ENCODE data around the gene MMGT1. TPM values are rescaled to one million over a fixed set of nuclear protein-coding genes. Genes with fewer than 3 reads are reported as not detected.

MMGT1 gene
- total RNA-seq, result 22.1 TPM
- long read RNA-seq, transcript MMGT1-201 (4 exons, 3,738 nt), result major isoform, 49 of 52 reads
- long read RNA-seq, partial matches to known transcripts, result 0 of 52 reads
- long read RNA-seq, other reads (novel, unspliced or antisense), result 3 of 52 reads

- ATAC-seq (ENCODE audit: poor library complexity) (peak; percentile 93), DNase-seq (peak; percentile 90)
- intact Hi-C loops (cut with DNase I), result no loop called here
Measured at GRCh38 chrX:135973548-135974278, at the start of gene MMGT1. Gene MMGT1, minus strand, starts transcription at chrX:135973988. Its CDS starts 313 bp downstream, at chrX:135973675.

GRCh38 chrX:136021903-136022302 lies 48.1 kb upstream of the MMGT1 start:
- ATAC-seq (ENCODE audit: poor library complexity) (no peak), DNase-seq (no peak)
- intact Hi-C loops (cut with DNase I), result no loop called here

GRCh38 chrX:136021160-136021559 lies 47.4 kb upstream of the MMGT1 start:
- intact Hi-C loops (cut with DNase I), result no loop called here
- no peak for DNase-seq
- ATAC-seq (ENCODE audit: poor library complexity), result no peak

- intact Hi-C loops (cut with DNase I), result no loop called here
- ATAC-seq (ENCODE audit: poor library complexity), result no peak
- DNase-seq, result no peak
Measured at GRCh38 chrX:136019226-136019625, 45.4 kb upstream of the MMGT1 start.

- no peak for DNase-seq
- intact Hi-C loops (cut with DNase I), result no loop called here
- ATAC-seq (ENCODE audit: poor library complexity), result no peak
Measured at GRCh38 chrX:136016881-136017280, 43.1 kb upstream of the MMGT1 start.

GRCh38 chrX:136015016-136015415 lies 41.2 kb upstream of the MMGT1 start:
- no peak for DNase-seq
- intact Hi-C loops (cut with DNase I), result no loop called here
- ATAC-seq (ENCODE audit: poor library complexity), result no peak

- intact Hi-C loops (cut with DNase I), result no loop called here
- ATAC-seq (ENCODE audit: poor library complexity) (no peak), DNase-seq (no peak)
Measured at GRCh38 chrX:135988245-135988644, 14.5 kb upstream of the MMGT1 start.

GRCh38 chrX:135985973-135986310 lies 12.2 kb upstream of the MMGT1 start:
- ATAC-seq (ENCODE audit: poor library complexity) (no peak), DNase-seq (no peak)
- intact Hi-C loops (cut with DNase I), result no loop called here

GRCh38 chrX:135985157-135985972 lies 11.6 kb upstream of the MMGT1 start, which contains the start of gene SLC9A6:
Gene SLC9A6, plus strand, starts transcription at chrX:135985435. Its CDS starts 224 bp downstream, at chrX:135985659.
- intact Hi-C loops (cut with DNase I), result no loop called here
- ATAC-seq (ENCODE audit: poor library complexity) (peak; percentile 99), DNase-seq (peak; percentile 84)

GRCh38 chrX:135984791-135985156 lies 11.0 kb upstream of the MMGT1 start:
- ATAC-seq (ENCODE audit: poor library complexity), result no peak
- intact Hi-C loops (cut with DNase I), result no loop called here
- no peak for DNase-seq

GRCh38 chrX:135984256-135984655 lies 10.5 kb upstream of the MMGT1 start:
- DNase-seq (no peak), ATAC-seq (ENCODE audit: poor library complexity) (no peak)
- intact Hi-C loops (cut with DNase I), result no loop called here

GRCh38 chrX:135982860-135983259 lies 9.1 kb upstream of the MMGT1 start:
- intact Hi-C loops (cut with DNase I), result no loop called here
- ATAC-seq (ENCODE audit: poor library complexity) (no peak), DNase-seq (no peak)

GRCh38 chrX:135981668-135982067 lies 7.9 kb upstream of the MMGT1 start:
- ATAC-seq (ENCODE audit: poor library complexity), result no peak
- intact Hi-C loops (cut with DNase I), result no loop called here

GRCh38 chrX:135981010-135981409 lies 7.2 kb upstream of the MMGT1 start:
- intact Hi-C loops (cut with DNase I), result no loop called here
- DNase-seq, result no peak
- no peak for ATAC-seq (ENCODE audit: poor library complexity)

More at GRCh38 chrX:135981668-135982067, 7.9 kb upstream of the MMGT1 start:
- DNase-seq, result no peak

GRCh38 chrX:135977611-135978010 lies 3.8 kb upstream of the MMGT1 start:
- ATAC-seq (ENCODE audit: poor library complexity), result no peak

GRCh38 chrX:135975421-135975820 lies 1.6 kb upstream of the MMGT1 start:
- DNase-seq (no peak), ATAC-seq (ENCODE audit: poor library complexity) (no peak)
- intact Hi-C loops (cut with DNase I), result no loop called here

More at GRCh38 chrX:135977611-135978010, 3.8 kb upstream of the MMGT1 start:
- DNase-seq, result no peak
- intact Hi-C loops (cut with DNase I), result no loop called here

GRCh38 chrX:135974279-135974856 lies 580 bp upstream of the MMGT1 start:
- DNase-seq, result peak; percentile 79

GRCh38 chrX:135973025-135973547 lies 702 bp downstream of the MMGT1 start:
- ATAC-seq (ENCODE audit: poor library complexity), result peak; percentile 25
- DNase-seq, result no peak
- intact Hi-C loops (cut with DNase I), result no loop called here

More at GRCh38 chrX:135974279-135974856, 580 bp upstream of the MMGT1 start:
- ATAC-seq (ENCODE audit: poor library complexity), result peak; percentile 70
- intact Hi-C loops (cut with DNase I), result no loop called here

- ATAC-seq (ENCODE audit: poor library complexity) (no peak), DNase-seq (no peak)
- intact Hi-C loops (cut with DNase I), result no loop called here
Measured at GRCh38 chrX:135951291-135951690, 22.5 kb downstream of the MMGT1 start.

Measured in Right ventricle myocardium superior (tissue), 1 donor.